GM12878 (cell line): ENCODE results near the gene RNASE7. TPM values are rescaled to one million over a fixed set of nuclear protein-coding genes. Genes with fewer than 3 reads are reported as not detected.

ENCODE experiments used
- E2F8 ChIP-seq: fragments of 450-650 bp; IDR thresholded peaks from 2 replicates; pipeline ENCODE4 v1.6.1; 2018; ENCODE audit warnings: mild to moderate bottlenecking, low read depth, moderate library complexity; ENCODE audit not compliant: partially characterized antibody
- HDAC6 ChIP-seq: fragments of 200-600 bp; sonication (generic); IDR thresholded peaks from one replicate; pipeline ENCODE4 v1.8.0; 2017; ENCODE audit warnings: antibody characterized with exemption; ENCODE audit not compliant: unreplicated experiment
- IKZF2 ChIP-seq, 2 experiments: fragments of 450-650 bp; IDR thresholded peaks; 2 replicates each; pipeline ENCODE4 v1.6.1; 2017; ENCODE audit warnings: mild to moderate bottlenecking in 2 of 2, moderate library complexity in 2 of 2
- MEF2B ChIP-seq: fragments of 450-650 bp; IDR thresholded peaks from 2 replicates; pipeline ENCODE4 v1.6.1; 2018; ENCODE audit warnings: mild to moderate bottlenecking, moderate library complexity; ENCODE audit not compliant: partially characterized antibody, poor library complexity, severe bottlenecking
- PAX5 ChIP-seq: IDR thresholded peaks from 2 replicates; pipeline ENCODE4 v1.6.1; 2011; ENCODE audit warnings: low read depth, low read length, borderline replicate concordance
- PKNOX1 ChIP-seq: fragments of 450-650 bp; IDR thresholded peaks from 2 replicates; pipeline ENCODE4 v1.6.1; 2016; ENCODE audit warnings: mild to moderate bottlenecking
- TBL1XR1 ChIP-seq: IDR thresholded peaks from 2 replicates; pipeline ENCODE4 v1.6.1; 2012; ENCODE audit warnings: low read depth, low read length, improper control_type of control experiment
- YY1 ChIP-seq: IDR thresholded peaks from 2 replicates; pipeline ENCODE4 v1.6.1; 2011; ENCODE audit warnings: low read depth, mild to moderate bottlenecking, low read length
- polyA plus RNA-seq, 11 experiments: library from polyadenylated mRNA; depleted of rRNA in 4 of 11; unstranded in 6 of 11; stranded (reverse) in 5 of 11; fragments of >200 nt; fragmentation: Nextera tagmentation in 4 of 11; fragmentation: Illumina TruSeq in 1 of 11; extraction: Ambion mirVana in 4 of 11; extraction: Trizol in 1 of 11; gene quantifications; 1 replicate in 1 of 11; 2 replicates in 10 of 11; pipeline versions ENCODE4 v1.2.1 to v1.2.3, GENCODE V29; 2011 to 2016; ENCODE audit warnings: inconsistent platforms in 2 of 11, missing spikeins in 2 of 11, low read depth in 1 of 11
- total RNA-seq, 4 experiments: library from RNA; depleted of rRNA in 3 of 4; stranded (reverse); fragments of >200 nt in 3 of 4; fragmentation: Illumina TruSeq in 1 of 4; extraction: Trizol in 1 of 4; gene quantifications; 2 replicates each; pipeline versions ENCODE4 v1.2.1 to v1.2.3, GENCODE V29; 2013 to 2021
- TF ChIP-seq, protein P1 (sequence below): fragments of 450-650 bp; IDR thresholded peaks from 2 replicates; pipeline ENCODE4 v1.6.1; 2017; ENCODE audit warnings: low read depth, mild to moderate bottlenecking, moderate library complexity

RNASE7 gene
- total and polyA plus RNA-seq, 10 of the 15 experiments (the other 5 are each of a cell fraction or from before 2014, with no cell fraction given), result not detected

- TF ChIP-seq, protein P1, sequence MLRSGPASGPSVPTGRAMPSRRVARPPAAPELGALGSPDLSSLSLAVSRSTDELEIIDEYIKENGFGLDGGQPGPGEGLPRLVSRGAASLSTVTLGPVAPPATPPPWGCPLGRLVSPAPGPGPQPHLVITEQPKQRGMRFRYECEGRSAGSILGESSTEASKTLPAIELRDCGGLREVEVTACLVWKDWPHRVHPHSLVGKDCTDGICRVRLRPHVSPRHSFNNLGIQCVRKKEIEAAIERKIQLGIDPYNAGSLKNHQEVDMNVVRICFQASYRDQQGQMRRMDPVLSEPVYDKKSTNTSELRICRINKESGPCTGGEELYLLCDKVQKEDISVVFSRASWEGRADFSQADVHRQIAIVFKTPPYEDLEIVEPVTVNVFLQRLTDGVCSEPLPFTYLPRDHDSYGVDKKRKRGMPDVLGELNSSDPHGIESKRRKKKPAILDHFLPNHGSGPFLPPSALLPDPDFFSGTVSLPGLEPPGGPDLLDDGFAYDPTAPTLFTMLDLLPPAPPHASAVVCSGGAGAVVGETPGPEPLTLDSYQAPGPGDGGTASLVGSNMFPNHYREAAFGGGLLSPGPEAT, result no peak
- TF ChIP-seq HDAC6, result no peak
- TF ChIP-seq PAX5, result no peak
- TF ChIP-seq IKZF2 (IDR thresholded peaks at IDR 0.05), result no peak
- TF ChIP-seq E2F8, result no peak
- no peak for TF ChIP-seq YY1
- no peak for TF ChIP-seq TBL1XR1
- no peak for TF ChIP-seq MEF2B
- no peak for TF ChIP-seq PKNOX1
These were observed 32.5 kb downstream of the RNASE7 start (continued) for GRCh38 chr14:21074398-21075272.
